Mesodermal cell (in vitro differentiated cells): ENCODE data around the gene HEXB.
"Not testable (repeated sequence)": the region's sequence is repeated elsewhere in the genome, so short reads cannot be mapped to it uniquely, and the experiment has no call there.

ENCODE experiments used
- H3K27ac ChIP-seq: 2 replicates; pipeline ENCODE4 v1.7.0; 2013; ENCODE audit warnings: mild to moderate bottlenecking, low read depth, low read length, moderate library complexity; ENCODE audit not compliant: severe bottlenecking
- H3K36me3 ChIP-seq: 2 replicates; pipeline ENCODE4 v1.7.1; 2013; ENCODE audit warnings: mild to moderate bottlenecking, low read length, moderate library complexity; ENCODE audit not compliant: control insufficient read depth, insufficient read depth
- H3K4me1 ChIP-seq: one replicate; pipeline ENCODE4 v1.7.1; 2013; ENCODE audit warnings: mild to moderate bottlenecking, low read length; ENCODE audit not compliant: insufficient read depth, control insufficient read depth, poor library complexity, severe bottlenecking
- H3K4me3 ChIP-seq: 2 replicates; pipeline ENCODE4 v1.7.0; 2013; ENCODE audit warnings: low read length, control low read depth, mild to moderate bottlenecking; ENCODE audit not compliant: insufficient read depth, poor library complexity, severe bottlenecking; ENCODE audit errors: extremely low read depth
- H3K9me3 ChIP-seq: 2 replicates; pipeline ENCODE4 v1.7.1; 2013; ENCODE audit warnings: mild to moderate bottlenecking, low read length, moderate library complexity; ENCODE audit not compliant: control insufficient read depth
- whole genome bisulfite sequencing, 2 experiments: methylation state at CpG; one replicate each; pipeline ENCODE4 v1.1.5; 2013; ENCODE audit warnings: missing lambda C conversion rate in 2 of 2; ENCODE audit not compliant: insufficient coverage in 2 of 2; 5-methylcytosine and 5-hydroxymethylcytosine counted together

Gene HEXB

GRCh38 chr5:74738406-74738805, 53.4 kb downstream of the HEXB start:
- 86 to 100% methylated on average over 1 to 3 of the region's 4 CpGs for WGBS, 2 experiments
- Histone ChIP-seq H3K27ac (no peak overlapping the region), H3K4me1 (no peaks in the 10 kb centered on the region), H3K4me3 (no peak overlapping the region), H3K36me3 (peaks cover 47% of the 10 kb centered on the region), H3K9me3 (no peaks in the 10 kb centered on the region)

GRCh38 chr5:74748742-74749141, 63.7 kb downstream of the HEXB start:
- WGBS, 2 experiments = 100% methylated on average over 1 of the region's 4 CpGs; no CpG with 5 or more reads in 1 of the 2 experiments
- H3K9me3 ChIP-seq = not testable (repeated sequence)
- H3K36me3 ChIP-seq = peaks cover 44% of the 10 kb centered on the region

GRCh38 chr5:74761241-74761640, 76.2 kb downstream of the HEXB start:
- WGBS, 2 experiments = no CpG with 5 or more reads among the region's 1 CpG
- H3K4me3 ChIP-seq = no peak overlapping the region
- H3K4me1 ChIP-seq = peaks cover 18% of the 10 kb centered on the region
- H3K27ac ChIP-seq = no peak overlapping the region
- H3K36me3 ChIP-seq = peaks cover 36% of the 10 kb centered on the region
- no peaks in the 10 kb centered on the region for H3K9me3 ChIP-seq

More at GRCh38 chr5:74748742-74749141, 63.7 kb downstream of the HEXB start:
- H3K4me3 ChIP-seq, H3K27ac ChIP-seq, H3K4me1 ChIP-seq: not testable (repeated sequence)

GRCh38 chr5:74762599-74762998, 77.6 kb downstream of the HEXB start:
- peaks cover 25% of the 10 kb centered on the region for H3K36me3 ChIP-seq
- 100% methylated on average over 1 of the region's 2 CpGs; no CpG with 5 or more reads in 1 of the 2 experiments for WGBS, 2 experiments
- no peak overlapping the region for H3K27ac ChIP-seq
- H3K4me1 ChIP-seq = peaks cover 18% of the 10 kb centered on the region
- H3K9me3 ChIP-seq = no peaks in the 10 kb centered on the region
- no peak overlapping the region for H3K4me3 ChIP-seq

- Histone ChIP-seq H3K9me3 (no peaks in the 10 kb centered on the region), H3K4me1 (peaks cover 23% of the 10 kb centered on the region), H3K4me3 (no peak overlapping the region), H3K27ac (no peak overlapping the region), H3K36me3 (peaks cover 19% of the 10 kb centered on the region)
Measured at GRCh38 chr5:74763504-74763903, 78.5 kb downstream of the HEXB start.

- peak overlapping the region; percentile 46 for H3K27ac ChIP-seq
- peaks cover 23% of the 10 kb centered on the region for H3K4me1 ChIP-seq
- H3K4me3 ChIP-seq = no peak overlapping the region
- H3K9me3 ChIP-seq = no peaks in the 10 kb centered on the region
- peaks cover 27% of the 10 kb centered on the region for H3K36me3 ChIP-seq
- 90 to 95% methylated on average over 2 to 3 of the region's 9 CpGs for WGBS, 2 experiments
Measured at GRCh38 chr5:74765201-74765600, 80.2 kb downstream of the HEXB start.

- H3K27ac ChIP-seq = peak overlapping the region; percentile 26
- H3K36me3 ChIP-seq = peaks cover 30% of the 10 kb centered on the region
- peak overlapping the region; percentile 97 for H3K4me3 ChIP-seq
- H3K4me1 ChIP-seq = peaks cover 23% of the 10 kb centered on the region
- 86 to 90% methylated on average over 14 to 23 of the region's 27 CpGs for WGBS, 2 experiments
- no peaks in the 10 kb centered on the region for H3K9me3 ChIP-seq
Measured at GRCh38 chr5:74765929-74766328, 80.9 kb downstream of the HEXB start.

GRCh38 chr5:74766418-74766848, 81.4 kb downstream of the HEXB start:
- Histone ChIP-seq H3K27ac (peak overlapping the region; percentile 68), H3K9me3 (no peaks in the 10 kb centered on the region), H3K36me3 (peaks cover 31% of the 10 kb centered on the region), H3K4me3 (peak overlapping the region; percentile 97), H3K4me1 (peaks cover 23% of the 10 kb centered on the region)
- 0 to 1% methylated on average over 8 to 10 of the region's 10 CpGs for WGBS, 2 experiments

GRCh38 chr5:74766849-74767578, 82.0 kb downstream of the HEXB start, which contains the start of the genes GFM2 and NSA2:
Gene GFM2, minus strand, starts transcription at chr5:74767117. Its CDS starts 3,375 bp downstream, at chr5:74763742.
Gene NSA2, plus strand, starts transcription at chr5:74767249. Its CDS starts 112 bp downstream, at chr5:74767361.
- Histone ChIP-seq H3K4me1 (peaks cover 23% of the 10 kb centered on the region), H3K4me3 (peak within 1 kb of the TSS; percentile 97), H3K9me3 (no peaks in the 10 kb centered on the region), H3K27ac (peak within 1 kb of the TSS; percentile 68), H3K36me3 (peaks cover 31% of the 10 kb centered on the region)
- WGBS, 2 experiments = 0% methylated on average over 49 to 52 of the region's 54 CpGs

- no peaks in the 10 kb centered on the region for H3K9me3 ChIP-seq
- 0% methylated on average over 6 to 7 of the region's 9 CpGs for WGBS, 2 experiments
- H3K4me1 ChIP-seq = peaks cover 19% of the 10 kb centered on the region
- peak overlapping the region; percentile 65 for H3K27ac ChIP-seq
- H3K4me3 ChIP-seq = peak overlapping the region; percentile 97
- peaks cover 37% of the 10 kb centered on the region for H3K36me3 ChIP-seq
Measured at GRCh38 chr5:74767579-74767913, 82.5 kb downstream of the HEXB start.
